ENCODE results near the gene ACAD8.

DNA sequence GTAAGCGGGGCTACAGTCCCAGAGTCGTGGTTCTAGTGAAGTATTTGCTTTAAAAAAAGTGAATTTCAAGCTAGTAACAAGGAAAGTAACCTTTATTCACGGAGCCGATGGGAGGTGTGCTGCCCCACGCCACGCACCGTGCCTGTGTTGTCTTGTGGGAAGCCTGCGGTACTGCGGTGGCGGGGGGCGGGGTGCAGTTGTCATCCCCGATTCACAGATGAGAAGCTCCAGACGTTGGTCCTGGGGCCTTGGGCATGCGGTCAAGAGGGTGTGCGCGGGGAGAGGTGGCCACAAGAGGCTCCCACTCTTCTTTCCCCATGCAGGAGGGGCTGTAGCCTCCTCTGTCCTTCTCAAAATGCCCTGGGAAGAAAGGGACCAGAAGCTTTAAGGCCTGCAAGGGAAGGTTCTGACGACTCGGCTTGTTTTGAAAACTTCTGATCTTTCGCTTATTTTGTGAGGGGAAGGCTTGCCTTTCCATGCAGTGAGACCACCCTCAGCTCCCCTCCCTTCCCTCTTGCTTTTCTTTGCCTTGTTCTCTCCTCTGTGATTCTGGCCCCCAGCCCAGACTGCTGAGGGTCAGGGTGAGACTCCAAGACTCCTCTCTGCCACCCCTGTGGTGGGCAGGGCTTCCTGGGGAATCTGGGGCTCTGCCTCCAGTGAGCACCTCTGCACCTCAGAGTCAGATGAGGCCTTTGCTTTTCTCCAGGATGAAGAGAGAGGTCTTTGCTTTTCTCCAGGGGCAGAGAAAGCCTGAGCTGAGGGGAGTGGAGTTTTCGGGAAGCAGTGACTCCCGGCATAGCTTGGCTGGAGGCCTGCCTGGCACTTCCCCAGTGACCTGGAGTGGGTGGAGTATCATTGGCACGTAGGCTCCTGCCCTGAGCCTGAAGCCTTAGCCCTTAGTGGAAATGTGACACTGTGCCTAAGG lies 29.0 kb downstream of the ACAD8 start:
- TF ChIP-seq CTCF (IDR thresholded peaks at IDR 0.05) (no peak), POLR2AphosphoS5 (IDR thresholded peaks at IDR 0.05; ENCODE audit: low read depth, low read length) (no peak), MXI1 (IDR thresholded peaks at IDR 0.05; ENCODE audit: low read depth, low read length) (no peak), RFX5 (IDR thresholded peaks at IDR 0.05; ENCODE audit: low read length) (no peak), TCF12 (IDR thresholded peaks at IDR 0.05) (no peak), RXRA (IDR thresholded peaks at IDR 0.05; ENCODE audit: borderline replicate concordance, low read depth) (no peak), YY1 (IDR thresholded peaks at IDR 0.05; ENCODE audit: low read depth) (no peak), MAX (IDR thresholded peaks at IDR 0.05; ENCODE audit: low read depth) (no peak), EZH2phosphoT487 (IDR thresholded peaks at IDR 0.05; ENCODE audit: borderline replicate concordance, low read depth) (no peak), CHD2 (IDR thresholded peaks at IDR 0.05; ENCODE audit: low read length, partially characterized antibody) (no peak), JUND (IDR thresholded peaks at IDR 0.05) (no peak), TEAD4 (IDR thresholded peaks at IDR 0.05; ENCODE audit: borderline replicate concordance, insufficient read depth) (no peak), MEF2A (IDR thresholded peaks at IDR 0.05; ENCODE audit: borderline replicate concordance, low read depth) (no peak)
- TF ChIP-seq, protein P1, sequence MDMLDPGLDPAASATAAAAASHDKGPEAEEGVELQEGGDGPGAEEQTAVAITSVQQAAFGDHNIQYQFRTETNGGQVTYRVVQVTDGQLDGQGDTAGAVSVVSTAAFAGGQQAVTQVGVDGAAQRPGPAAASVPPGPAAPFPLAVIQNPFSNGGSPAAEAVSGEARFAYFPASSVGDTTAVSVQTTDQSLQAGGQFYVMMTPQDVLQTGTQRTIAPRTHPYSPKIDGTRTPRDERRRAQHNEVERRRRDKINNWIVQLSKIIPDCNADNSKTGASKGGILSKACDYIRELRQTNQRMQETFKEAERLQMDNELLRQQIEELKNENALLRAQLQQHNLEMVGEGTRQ (IDR thresholded peaks at IDR 0.05; ENCODE audit: borderline replicate concordance, low read depth, low read length): no peak

Measured in SK-N-SH (cell line).